HL-60 (cell line): Measurements from ENCODE around the gene PTPRU.
"Not testable (repeated sequence)": the region's sequence is repeated elsewhere in the genome, so short reads cannot be mapped to it uniquely, and the experiment has no call there.

Experiments
- DNase-seq, 2 experiments: peaks; one replicate each; pipeline ENCODE4 v3.0.0-alpha.2; 2010 to 2020; ENCODE audit warnings: low read depth in 1 of 2, low spot score in 1 of 2
- H3K27ac ChIP-seq: fragments of 250-450 bp; sonication (Bioruptor Pico); replicated peaks from 2 replicates; pipeline ENCODE4 v1.5.1; 2020; ENCODE audit warnings: mild to moderate bottlenecking, moderate library complexity
- H3K27me3 ChIP-seq: fragments of 250-450 bp; sonication (Bioruptor Pico); 2 replicates; pipeline ENCODE4 v1.5.1; 2021; ENCODE audit warnings: mild to moderate bottlenecking, moderate library complexity; ENCODE audit not compliant: insufficient read depth, poor library complexity, severe bottlenecking
- H3K4me3 ChIP-seq: replicated peaks from 2 replicates; pipeline ENCODE4 v1.5.1; 2011; ENCODE audit warnings: mild to moderate bottlenecking, control low read depth, low read length; ENCODE audit not compliant: insufficient read depth
- CTCF ChIP-seq: IDR thresholded peaks from one replicate; pipeline ENCODE4 v1.5.1; 2011; ENCODE audit warnings: low read length, control low read depth, inconsistent platforms; ENCODE audit not compliant: insufficient read depth
- GABPA ChIP-seq: IDR thresholded peaks from 2 replicates; pipeline ENCODE4 v1.6.1; 2012; ENCODE audit warnings: low read depth
- POLR2AphosphoS5 ChIP-seq: IDR thresholded peaks from 2 replicates; pipeline ENCODE4 v1.6.1; 2012; ENCODE audit warnings: low read depth
- SPI1 ChIP-seq: IDR thresholded peaks from 2 replicates; pipeline ENCODE4 v1.6.1; 2012; ENCODE audit warnings: low read depth, mild to moderate bottlenecking, borderline replicate concordance
- TF ChIP-seq, protein P1 (sequence below): IDR thresholded peaks from 2 replicates; pipeline ENCODE4 v1.6.1; 2012; ENCODE audit warnings: low read depth; ENCODE audit not compliant: insufficient replicate concordance

The PTPRU gene

DNA sequence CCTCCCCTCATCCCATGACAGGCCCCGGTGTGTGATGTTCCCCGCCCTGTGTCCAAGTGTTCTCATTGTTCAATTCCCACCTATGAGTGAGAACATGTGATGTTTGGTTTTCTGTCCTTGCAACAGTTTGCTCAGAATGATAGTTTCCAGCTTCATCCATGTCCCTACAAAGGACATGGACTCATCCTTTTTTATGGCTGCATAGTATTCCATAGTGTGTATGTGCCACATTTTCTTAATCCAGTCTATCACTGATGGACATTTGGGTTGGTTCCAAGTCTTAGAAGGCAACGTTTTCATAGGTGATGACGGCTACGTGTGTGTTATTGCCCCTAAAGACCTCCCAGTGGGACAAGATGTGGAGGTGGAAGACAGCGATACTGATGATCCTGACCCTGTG, 65.4 kb downstream of the PTPRU start:
- not testable (repeated sequence) for DNase-seq, H3K27ac ChIP-seq, H3K27me3 ChIP-seq, H3K4me3 ChIP-seq

DNA sequence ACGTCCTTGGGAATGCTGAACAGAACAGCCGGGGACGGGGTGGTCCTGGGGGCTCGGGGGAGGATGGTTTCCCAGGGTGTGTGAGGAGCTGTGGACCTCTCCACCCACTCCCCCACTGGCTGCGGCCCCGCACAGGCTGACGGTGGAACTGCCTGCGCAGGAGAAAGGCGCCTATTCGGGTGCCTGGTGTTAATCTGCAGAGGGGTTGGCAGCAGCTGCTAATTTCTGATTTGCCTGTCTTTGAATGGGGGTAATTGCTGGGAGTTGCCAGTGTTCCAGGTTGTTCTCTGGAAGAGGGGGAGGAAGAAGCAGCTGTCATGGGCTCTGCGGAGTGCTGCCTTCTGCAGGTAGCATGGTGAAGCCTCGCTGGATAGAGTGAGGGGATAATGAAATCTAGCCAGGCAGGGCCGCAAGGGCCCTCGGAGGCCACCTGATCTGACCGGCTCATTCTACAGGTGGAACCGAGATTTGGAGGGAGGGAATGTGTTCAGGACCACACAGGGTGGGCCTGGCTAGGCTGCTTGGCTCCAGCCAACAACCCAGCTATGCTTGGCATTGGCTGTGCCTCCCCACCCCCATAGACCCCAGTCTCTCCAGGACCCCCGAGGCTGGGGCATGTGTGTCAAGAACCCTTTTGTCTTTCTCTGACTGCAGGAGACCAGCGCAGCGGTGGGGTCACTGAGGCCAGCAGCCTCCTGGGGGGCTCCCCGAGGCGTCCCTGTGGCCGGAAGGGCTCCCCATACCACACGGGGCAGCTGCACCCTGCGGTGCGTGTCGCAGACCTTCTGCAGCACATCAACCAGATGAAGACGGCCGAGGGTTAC, 67.1 kb downstream of the PTPRU start:
- no peak for DNase-seq
- Histone ChIP-seq H3K4me3 (no peak overlapping the region), H3K27ac (no peak overlapping the region), H3K27me3 (no peaks in the 10 kb centered on the region)
- no peak for TF ChIP-seq CTCF
- TF ChIP-seq, protein P1, sequence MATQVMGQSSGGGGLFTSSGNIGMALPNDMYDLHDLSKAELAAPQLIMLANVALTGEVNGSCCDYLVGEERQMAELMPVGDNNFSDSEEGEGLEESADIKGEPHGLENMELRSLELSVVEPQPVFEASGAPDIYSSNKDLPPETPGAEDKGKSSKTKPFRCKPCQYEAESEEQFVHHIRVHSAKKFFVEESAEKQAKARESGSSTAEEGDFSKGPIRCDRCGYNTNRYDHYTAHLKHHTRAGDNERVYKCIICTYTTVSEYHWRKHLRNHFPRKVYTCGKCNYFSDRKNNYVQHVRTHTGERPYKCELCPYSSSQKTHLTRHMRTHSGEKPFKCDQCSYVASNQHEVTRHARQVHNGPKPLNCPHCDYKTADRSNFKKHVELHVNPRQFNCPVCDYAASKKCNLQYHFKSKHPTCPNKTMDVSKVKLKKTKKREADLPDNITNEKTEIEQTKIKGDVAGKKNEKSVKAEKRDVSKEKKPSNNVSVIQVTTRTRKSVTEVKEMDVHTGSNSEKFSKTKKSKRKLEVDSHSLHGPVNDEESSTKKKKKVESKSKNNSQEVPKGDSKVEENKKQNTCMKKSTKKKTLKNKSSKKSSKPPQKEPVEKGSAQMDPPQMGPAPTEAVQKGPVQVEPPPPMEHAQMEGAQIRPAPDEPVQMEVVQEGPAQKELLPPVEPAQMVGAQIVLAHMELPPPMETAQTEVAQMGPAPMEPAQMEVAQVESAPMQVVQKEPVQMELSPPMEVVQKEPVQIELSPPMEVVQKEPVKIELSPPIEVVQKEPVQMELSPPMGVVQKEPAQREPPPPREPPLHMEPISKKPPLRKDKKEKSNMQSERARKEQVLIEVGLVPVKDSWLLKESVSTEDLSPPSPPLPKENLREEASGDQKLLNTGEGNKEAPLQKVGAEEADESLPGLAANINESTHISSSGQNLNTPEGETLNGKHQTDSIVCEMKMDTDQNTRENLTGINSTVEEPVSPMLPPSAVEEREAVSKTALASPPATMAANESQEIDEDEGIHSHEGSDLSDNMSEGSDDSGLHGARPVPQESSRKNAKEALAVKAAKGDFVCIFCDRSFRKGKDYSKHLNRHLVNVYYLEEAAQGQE, result no peak
- no peak for TF ChIP-seq POLR2AphosphoS5
- TF ChIP-seq SPI1, result no peak
- TF ChIP-seq GABPA, result no peak

DNA sequence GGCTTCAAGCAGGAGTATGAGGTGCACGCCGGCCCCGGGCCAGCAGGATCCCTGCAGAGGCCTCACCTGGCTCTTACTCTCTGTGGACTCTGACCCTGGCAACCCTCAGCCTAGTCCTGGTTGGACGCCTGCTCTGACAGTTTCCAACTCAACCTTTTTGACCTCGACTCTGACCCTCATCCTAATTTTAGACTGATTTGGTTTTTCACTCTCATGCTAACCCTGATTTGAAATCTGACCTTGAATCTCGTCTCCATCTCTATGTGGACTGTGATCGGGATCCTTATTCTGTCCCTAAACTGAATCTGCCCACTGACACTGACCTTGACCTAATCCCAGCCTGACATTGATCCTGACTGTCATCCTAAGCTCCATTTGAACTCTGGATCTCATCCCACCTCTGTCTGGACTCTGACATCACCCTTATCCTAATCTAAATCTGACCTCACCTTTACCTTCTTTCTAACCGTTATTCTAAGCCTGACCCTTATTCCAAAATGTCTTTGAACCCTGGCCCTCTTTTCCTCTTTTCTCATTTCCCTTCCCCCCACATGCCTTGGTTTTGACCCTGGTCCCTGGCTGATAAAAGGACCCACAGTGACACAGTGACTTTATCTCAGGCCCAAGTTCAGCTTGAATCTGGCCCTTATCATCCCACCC, 67.8 kb downstream of the PTPRU start:
- no peak overlapping the region for H3K27ac ChIP-seq
- H3K27me3 ChIP-seq, result no peaks in the 10 kb centered on the region
- TF ChIP-seq POLR2AphosphoS5 (no peak), CTCF (no peak), GABPA (no peak), SPI1 (no peak)
- DNase-seq, result no peak
- no peak overlapping the region for H3K4me3 ChIP-seq

GRCh38 chr1:29305943-29306342, 69.6 kb downstream of the PTPRU start:
- Histone ChIP-seq H3K27me3 (no peaks in the 10 kb centered on the region), H3K4me3 (no peak overlapping the region), H3K27ac (no peak overlapping the region)
- no peak for DNase-seq
- TF ChIP-seq, protein P1, result no peak
- TF ChIP-seq SPI1 (no peak), GABPA (no peak), CTCF (no peak), POLR2AphosphoS5 (no peak)
